GM23338 (cell line): ENCODE results near the gene ACAN. TPM values are rescaled to one million over a fixed set of nuclear protein-coding genes. Genes with fewer than 3 reads are reported as not detected.

Source experiments
- ATAC-seq: fragments of 200-7000 bp; cut with Tn5 transposase; 3 replicates; pipeline ENCODE4 v1.9.1; 2020
- DNase-seq: peaks from one replicate; pipeline ENCODE4 v3.0.0-alpha.2; 2015; ENCODE audit warnings: low spot score
- H2AFZ ChIP-seq: fragments of 200-600 bp; sonication (generic); 2 replicates; pipeline ENCODE4 v1.8.0; 2016; ENCODE audit warnings: antibody characterized with exemption, mild to moderate bottlenecking, moderate library complexity
- H3F3A ChIP-seq: fragments of 200-600 bp; sonication (generic); replicated peaks from 2 replicates; pipeline ENCODE4 v1.8.0; 2017; ENCODE audit warnings: antibody characterized with exemption, mixed run types, low read depth
- H3K27ac ChIP-seq: fragments of 200-600 bp; sonication (generic); 2 replicates; pipeline ENCODE4 v1.6.1; 2016; ENCODE audit warnings: low read depth
- H3K27me3 ChIP-seq: fragments of 200-600 bp; sonication (generic); 2 replicates; pipeline ENCODE4 v1.8.0; 2016; ENCODE audit warnings: mild to moderate bottlenecking, mixed run types, moderate library complexity; ENCODE audit not compliant: insufficient read depth
- H3K36me3 ChIP-seq: fragments of 200-600 bp; sonication (generic); 2 replicates; pipeline ENCODE4 v1.8.0; 2016; ENCODE audit warnings: mild to moderate bottlenecking; ENCODE audit not compliant: insufficient read depth
- H3K4me1 ChIP-seq: fragments of 200-600 bp; sonication (generic); 2 replicates; pipeline ENCODE4 v1.8.0; 2016; ENCODE audit warnings: mild to moderate bottlenecking, moderate library complexity; ENCODE audit not compliant: insufficient read depth
- H3K4me2 ChIP-seq: fragments of 200-600 bp; sonication (generic); 2 replicates; pipeline ENCODE4 v1.7.1; 2017; ENCODE audit warnings: mixed run types
- H3K4me3 ChIP-seq: fragments of 200-600 bp; sonication (generic); 2 replicates; pipeline ENCODE4 v1.6.1; 2016; ENCODE audit warnings: mixed run types
- H3K79me2 ChIP-seq: fragments of 200-600 bp; sonication (generic); replicated peaks from 2 replicates; pipeline ENCODE4 v1.8.0; 2017; ENCODE audit warnings: mild to moderate bottlenecking; ENCODE audit not compliant: insufficient read depth
- H3K9me2 ChIP-seq: fragments of 200-600 bp; sonication (generic); 2 replicates; pipeline ENCODE4 v1.8.0; 2017; ENCODE audit not compliant: insufficient read depth
- H4K20me1 ChIP-seq: fragments of 200-600 bp; sonication (generic); replicated peaks from 2 replicates; pipeline ENCODE4 v1.8.0; 2017; ENCODE audit warnings: mild to moderate bottlenecking; ENCODE audit not compliant: insufficient read depth
- H3K27ac Mint-ChIP-seq: 2 replicates; pipeline ENCODE4 v1.8.0; 2020; ENCODE audit warnings: inconsistent platforms, mild to moderate bottlenecking, moderate library complexity, mixed read lengths
- H3K27me3 Mint-ChIP-seq: 3 replicates; pipeline ENCODE4 v1.8.0; 2022; ENCODE audit warnings: low read depth, mild to moderate bottlenecking, moderate library complexity, mixed read lengths, inconsistent platforms; ENCODE audit not compliant: insufficient read depth, poor library complexity
- H3K36me3 Mint-ChIP-seq: 3 replicates; pipeline ENCODE4 v1.8.0; 2021; ENCODE audit warnings: low read depth, mild to moderate bottlenecking, inconsistent platforms, moderate library complexity, mixed read lengths
- H3K4me1 Mint-ChIP-seq: 3 replicates; pipeline ENCODE4 v1.8.0; 2020; ENCODE audit warnings: mild to moderate bottlenecking, inconsistent platforms, mixed read lengths
- H3K4me3 Mint-ChIP-seq: 3 replicates; pipeline ENCODE4 v1.8.0; 2021; ENCODE audit warnings: moderate library complexity, mild to moderate bottlenecking, inconsistent platforms, mixed read lengths
- H3K9me3 Mint-ChIP-seq: 3 replicates; pipeline ENCODE4 v1.8.0; 2020; ENCODE audit warnings: moderate library complexity, mild to moderate bottlenecking, inconsistent platforms, mixed read lengths
- CTCF ChIP-seq, 2 experiments: fragments of 200-600 bp in 1 of 2; sonication (generic) in 1 of 2; conservative IDR thresholded peaks; 2 replicates each; pipeline versions ENCODE4 v1.5.1 to v1.6.1; 2016 to 2017; ENCODE audit warnings: antibody characterized with exemption in 2 of 2, low read depth in 2 of 2, mild to moderate bottlenecking in 2 of 2, moderate library complexity in 1 of 2
- JUNB ChIP-seq: IDR thresholded peaks from one replicate; pipeline ENCODE4 v1.6.1; 2016; ENCODE audit warnings: antibody characterized with exemption; ENCODE audit not compliant: unreplicated experiment
- NANOG ChIP-seq: IDR thresholded peaks from 2 replicates; pipeline ENCODE4 v1.6.1; 2016; ENCODE audit warnings: antibody characterized with exemption, borderline replicate concordance
- POLR2AphosphoS5 ChIP-seq: IDR thresholded peaks from 2 replicates; pipeline ENCODE4 v1.6.1; 2016; ENCODE audit warnings: antibody characterized with exemption, low read depth
- ZNF114 ChIP-seq: fragments of 250-450 bp; sonication (Bioruptor Pico); IDR thresholded peaks from 2 replicates; pipeline ENCODE4 v1.5.0; 2020; ENCODE audit warnings: mild to moderate bottlenecking, moderate library complexity
- polyA plus RNA-seq: library from polyadenylated mRNA; unstranded; fragments of >200 nt; fragmentation: Nextera tagmentation; extraction: Ambion mirVana; gene quantifications from 2 replicates; pipeline ENCODE4 v1.2.1, GENCODE V29; 2016
- total RNA-seq: library from RNA; depleted of rRNA; stranded (reverse); fragments of >200 nt; shearing (Covaris generic); gene quantifications from 2 replicates; pipeline ENCODE4 v1.2.3, GENCODE V29; 2014
- TF ChIP-seq, protein P1 (sequence below): IDR thresholded peaks from one replicate; pipeline ENCODE4 v1.6.1; 2018; ENCODE audit warnings: antibody characterized with exemption; ENCODE audit not compliant: unreplicated experiment
- TF ChIP-seq, protein P2 (sequence below): fragments of 250-450 bp; sonication (Bioruptor Pico); IDR thresholded peaks from 2 replicates; pipeline ENCODE4 v1.5.0; 2020; ENCODE audit warnings: mild to moderate bottlenecking, moderate library complexity

ACAN gene
- total and polyA plus RNA-seq, 2 experiments from 2014 or later, result 2.5 to 4.9 TPM

DNA sequence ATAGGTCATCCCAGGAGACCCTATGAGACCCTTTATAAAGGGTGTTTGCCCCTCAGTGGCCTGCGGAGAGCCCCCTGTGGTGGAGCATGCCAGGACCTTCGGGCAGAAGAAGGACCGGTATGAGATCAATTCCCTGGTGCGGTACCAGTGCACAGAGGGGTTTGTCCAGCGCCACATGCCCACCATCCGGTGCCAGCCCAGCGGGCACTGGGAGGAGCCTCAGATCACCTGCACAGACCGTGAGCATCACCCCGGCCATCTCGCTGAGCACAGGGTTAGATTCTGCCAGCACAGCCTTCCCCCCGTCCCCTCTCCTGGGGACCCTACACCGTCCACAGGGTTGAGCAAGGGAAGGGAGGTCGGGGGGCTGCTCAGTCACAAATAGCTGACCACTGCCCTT is 70.5 kb downstream of the ACAN start:
- Mint-ChIP-seq H3K27me3 (peaks cover 22% of the 10 kb centered on the region), H3K27ac (no peak overlapping the region), H3K36me3 (peaks cover 17% of the 10 kb centered on the region; the same call in 2 of the 3 replicates), H3K4me3 (no peak overlapping the region), H3K4me1 (peaks cover 14% of the 10 kb centered on the region), H3K9me3 (peaks cover 4% of the 10 kb centered on the region; the same call in 1 of the 3 replicates)
- H3K4me2 ChIP-seq, result no peak overlapping the region
- TF ChIP-seq, protein P1, sequence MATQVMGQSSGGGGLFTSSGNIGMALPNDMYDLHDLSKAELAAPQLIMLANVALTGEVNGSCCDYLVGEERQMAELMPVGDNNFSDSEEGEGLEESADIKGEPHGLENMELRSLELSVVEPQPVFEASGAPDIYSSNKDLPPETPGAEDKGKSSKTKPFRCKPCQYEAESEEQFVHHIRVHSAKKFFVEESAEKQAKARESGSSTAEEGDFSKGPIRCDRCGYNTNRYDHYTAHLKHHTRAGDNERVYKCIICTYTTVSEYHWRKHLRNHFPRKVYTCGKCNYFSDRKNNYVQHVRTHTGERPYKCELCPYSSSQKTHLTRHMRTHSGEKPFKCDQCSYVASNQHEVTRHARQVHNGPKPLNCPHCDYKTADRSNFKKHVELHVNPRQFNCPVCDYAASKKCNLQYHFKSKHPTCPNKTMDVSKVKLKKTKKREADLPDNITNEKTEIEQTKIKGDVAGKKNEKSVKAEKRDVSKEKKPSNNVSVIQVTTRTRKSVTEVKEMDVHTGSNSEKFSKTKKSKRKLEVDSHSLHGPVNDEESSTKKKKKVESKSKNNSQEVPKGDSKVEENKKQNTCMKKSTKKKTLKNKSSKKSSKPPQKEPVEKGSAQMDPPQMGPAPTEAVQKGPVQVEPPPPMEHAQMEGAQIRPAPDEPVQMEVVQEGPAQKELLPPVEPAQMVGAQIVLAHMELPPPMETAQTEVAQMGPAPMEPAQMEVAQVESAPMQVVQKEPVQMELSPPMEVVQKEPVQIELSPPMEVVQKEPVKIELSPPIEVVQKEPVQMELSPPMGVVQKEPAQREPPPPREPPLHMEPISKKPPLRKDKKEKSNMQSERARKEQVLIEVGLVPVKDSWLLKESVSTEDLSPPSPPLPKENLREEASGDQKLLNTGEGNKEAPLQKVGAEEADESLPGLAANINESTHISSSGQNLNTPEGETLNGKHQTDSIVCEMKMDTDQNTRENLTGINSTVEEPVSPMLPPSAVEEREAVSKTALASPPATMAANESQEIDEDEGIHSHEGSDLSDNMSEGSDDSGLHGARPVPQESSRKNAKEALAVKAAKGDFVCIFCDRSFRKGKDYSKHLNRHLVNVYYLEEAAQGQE, result no peak
- TF ChIP-seq CTCF (conservative IDR thresholded peaks at IDR 0.05; ENCODE audit: low read depth in 2 of 2), result no peak
- no peak for TF ChIP-seq JUNB
- TF ChIP-seq, protein P2, sequence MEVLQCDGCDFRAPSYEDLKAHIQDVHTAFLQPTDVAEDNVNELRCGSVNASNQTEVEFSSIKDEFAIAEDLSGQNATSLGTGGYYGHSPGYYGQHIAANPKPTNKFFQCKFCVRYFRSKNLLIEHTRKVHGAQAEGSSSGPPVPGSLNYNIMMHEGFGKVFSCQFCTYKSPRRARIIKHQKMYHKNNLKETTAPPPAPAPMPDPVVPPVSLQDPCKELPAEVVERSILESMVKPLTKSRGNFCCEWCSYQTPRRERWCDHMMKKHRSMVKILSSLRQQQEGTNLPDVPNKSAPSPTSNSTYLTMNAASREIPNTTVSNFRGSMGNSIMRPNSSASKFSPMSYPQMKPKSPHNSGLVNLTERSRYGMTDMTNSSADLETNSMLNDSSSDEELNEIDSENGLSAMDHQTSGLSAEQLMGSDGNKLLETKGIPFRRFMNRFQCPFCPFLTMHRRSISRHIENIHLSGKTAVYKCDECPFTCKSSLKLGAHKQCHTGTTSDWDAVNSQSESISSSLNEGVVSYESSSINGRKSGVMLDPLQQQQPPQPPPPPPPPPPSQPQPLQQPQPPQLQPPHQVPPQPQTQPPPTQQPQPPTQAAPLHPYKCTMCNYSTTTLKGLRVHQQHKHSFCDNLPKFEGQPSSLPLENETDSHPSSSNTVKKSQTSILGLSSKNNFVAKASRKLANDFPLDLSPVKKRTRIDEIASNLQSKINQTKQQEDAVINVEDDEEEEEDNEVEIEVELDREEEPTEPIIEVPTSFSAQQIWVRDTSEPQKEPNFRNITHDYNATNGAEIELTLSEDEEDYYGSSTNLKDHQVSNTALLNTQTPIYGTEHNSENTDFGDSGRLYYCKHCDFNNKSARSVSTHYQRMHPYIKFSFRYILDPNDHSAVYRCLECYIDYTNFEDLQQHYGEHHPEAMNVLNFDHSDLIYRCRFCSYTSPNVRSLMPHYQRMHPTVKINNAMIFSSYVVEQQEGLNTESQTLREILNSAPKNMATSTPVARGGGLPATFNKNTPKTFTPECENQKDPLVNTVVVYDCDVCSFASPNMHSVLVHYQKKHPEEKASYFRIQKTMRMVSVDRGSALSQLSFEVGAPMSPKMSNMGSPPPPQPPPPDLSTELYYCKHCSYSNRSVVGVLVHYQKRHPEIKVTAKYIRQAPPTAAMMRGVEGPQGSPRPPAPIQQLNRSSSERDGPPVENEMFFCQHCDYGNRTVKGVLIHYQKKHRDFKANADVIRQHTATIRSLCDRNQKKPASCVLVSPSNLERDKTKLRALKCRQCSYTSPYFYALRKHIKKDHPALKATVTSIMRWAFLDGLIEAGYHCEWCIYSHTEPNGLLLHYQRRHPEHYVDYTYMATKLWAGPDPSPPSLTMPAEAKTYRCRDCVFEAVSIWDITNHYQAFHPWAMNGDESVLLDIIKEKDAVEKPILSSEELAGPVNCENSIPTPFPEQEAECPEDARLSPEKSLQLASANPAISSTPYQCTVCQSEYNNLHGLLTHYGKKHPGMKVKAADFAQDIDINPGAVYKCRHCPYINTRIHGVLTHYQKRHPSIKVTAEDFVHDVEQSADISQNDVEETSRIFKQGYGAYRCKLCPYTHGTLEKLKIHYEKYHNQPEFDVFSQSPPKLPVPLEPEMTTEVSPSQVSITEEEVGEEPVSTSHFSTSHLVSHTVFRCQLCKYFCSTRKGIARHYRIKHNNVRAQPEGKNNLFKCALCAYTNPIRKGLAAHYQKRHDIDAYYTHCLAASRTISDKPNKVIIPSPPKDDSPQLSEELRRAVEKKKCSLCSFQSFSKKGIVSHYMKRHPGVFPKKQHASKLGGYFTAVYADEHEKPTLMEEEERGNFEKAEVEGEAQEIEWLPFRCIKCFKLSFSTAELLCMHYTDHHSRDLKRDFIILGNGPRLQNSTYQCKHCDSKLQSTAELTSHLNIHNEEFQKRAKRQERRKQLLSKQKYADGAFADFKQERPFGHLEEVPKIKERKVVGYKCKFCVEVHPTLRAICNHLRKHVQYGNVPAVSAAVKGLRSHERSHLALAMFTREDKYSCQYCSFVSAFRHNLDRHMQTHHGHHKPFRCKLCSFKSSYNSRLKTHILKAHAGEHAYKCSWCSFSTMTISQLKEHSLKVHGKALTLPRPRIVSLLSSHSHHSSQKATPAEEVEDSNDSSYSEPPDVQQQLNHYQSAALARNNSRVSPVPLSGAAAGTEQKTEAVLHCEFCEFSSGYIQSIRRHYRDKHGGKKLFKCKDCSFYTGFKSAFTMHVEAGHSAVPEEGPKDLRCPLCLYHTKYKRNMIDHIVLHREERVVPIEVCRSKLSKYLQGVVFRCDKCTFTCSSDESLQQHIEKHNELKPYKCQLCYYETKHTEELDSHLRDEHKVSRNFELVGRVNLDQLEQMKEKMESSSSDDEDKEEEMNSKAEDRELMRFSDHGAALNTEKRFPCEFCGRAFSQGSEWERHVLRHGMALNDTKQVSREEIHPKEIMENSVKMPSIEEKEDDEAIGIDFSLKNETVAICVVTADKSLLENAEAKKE (CRISPR knock-in tag), result no peak
- no peak for TF ChIP-seq POLR2AphosphoS5
- TF ChIP-seq ZNF114 (CRISPR knock-in tag), result no peak
- no peak for TF ChIP-seq NANOG
- H3K27ac ChIP-seq, result no peak overlapping the region
- H3K4me3 ChIP-seq, result no peak overlapping the region
- no peak overlapping the region for H2AFZ ChIP-seq
- no peaks in the 10 kb centered on the region; the same call in 1 of the 2 replicates for H3K9me2 ChIP-seq
- ATAC-seq (no peak), DNase-seq (no peak)
- no peaks in the 10 kb centered on the region for H3K27me3 ChIP-seq
- H4K20me1 ChIP-seq, result no peaks in the 10 kb centered on the region
- no peaks in the 10 kb centered on the region for H3F3A ChIP-seq
- H3K4me1 ChIP-seq, result peaks cover 6% of the 10 kb centered on the region; the same call in 1 of the 2 replicates
- H3K36me3 ChIP-seq, result no peaks in the 10 kb centered on the region
- H3K79me2 ChIP-seq, result no peaks in the 10 kb centered on the region
